PC-3 (cell line): ENCODE measurements around the gene MICU1.

ENCODE experiments used
- CTCF ChIP-seq: fragments of 300-600 bp; sonication (generic); conservative IDR thresholded peaks from 2 replicates; pipeline ENCODE4 v1.5.1; 2017; ENCODE audit warnings: antibody characterized with exemption, low read depth, mild to moderate bottlenecking, low read length
- EZH2 ChIP-seq: fragments of 300-600 bp; sonication (generic); IDR thresholded peaks from one replicate; pipeline ENCODE4 v1.6.1; 2017; ENCODE audit warnings: antibody characterized with exemption, mild to moderate bottlenecking, low read length; ENCODE audit not compliant: unreplicated experiment
- EZH2phosphoT487 ChIP-seq: fragments of 300-600 bp; sonication (generic); IDR thresholded peaks from 2 replicates; pipeline ENCODE4 v1.6.1; 2018; ENCODE audit warnings: mild to moderate bottlenecking, antibody characterized with exemption, low read length, borderline replicate concordance

GRCh38 chr10:72389014-72389413 lies 236.9 kb downstream of the MICU1 start:
- no peak for TF ChIP-seq CTCF
- no peak for TF ChIP-seq EZH2
- no peak for TF ChIP-seq EZH2phosphoT487
